ENCODE data around the gene PNMA1. TPM values are rescaled to one million over a fixed set of nuclear protein-coding genes. Genes with fewer than 3 reads are reported as not detected.

PNMA1 gene
- total and polyA plus RNA-seq, 9 of the 15 experiments (the other 6 are each of a cell fraction or from before 2014, with no cell fraction given) = 1.7 to 26.4 (median 8.7) TPM

GRCh38 chr14:73755434-73756014, 41.3 kb upstream of the PNMA1 start (continued):
- TF ChIP-seq, protein P1, sequence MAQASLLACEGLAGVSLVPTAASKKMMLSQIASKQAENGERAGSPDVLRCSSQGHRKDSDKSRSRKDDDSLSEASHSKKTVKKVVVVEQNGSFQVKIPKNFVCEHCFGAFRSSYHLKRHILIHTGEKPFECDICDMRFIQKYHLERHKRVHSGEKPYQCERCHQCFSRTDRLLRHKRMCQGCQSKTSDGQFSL (CRISPR knock-in tag; IDR thresholded peaks at IDR 0.05) = no peak
- TF ChIP-seq, protein P1 (tag; IDR thresholded peaks at IDR 0.05) = no peak
- TF ChIP-seq HDAC6 (IDR thresholded peaks at IDR 0.05; ENCODE audit: low read depth, low read length) = no peak
- 0 out of 2 replicates have a peak, but pooled peaks have one; percentile 35 for TF ChIP-seq L3MBTL2 (IDR thresholded peaks at IDR 0.05)
- peak; percentile 37; the same call in 1 of the 2 replicates for TF ChIP-seq POLR2A (conservative IDR thresholded peaks at IDR 0.05)
- TF ChIP-seq, protein P2, sequence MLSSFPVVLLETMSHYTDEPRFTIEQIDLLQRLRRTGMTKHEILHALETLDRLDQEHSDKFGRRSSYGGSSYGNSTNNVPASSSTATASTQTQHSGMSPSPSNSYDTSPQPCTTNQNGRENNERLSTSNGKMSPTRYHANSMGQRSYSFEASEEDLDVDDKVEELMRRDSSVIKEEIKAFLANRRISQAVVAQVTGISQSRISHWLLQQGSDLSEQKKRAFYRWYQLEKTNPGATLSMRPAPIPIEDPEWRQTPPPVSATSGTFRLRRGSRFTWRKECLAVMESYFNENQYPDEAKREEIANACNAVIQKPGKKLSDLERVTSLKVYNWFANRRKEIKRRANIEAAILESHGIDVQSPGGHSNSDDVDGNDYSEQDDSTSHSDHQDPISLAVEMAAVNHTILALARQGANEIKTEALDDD (IDR thresholded peaks at IDR 0.05) = no peak
- TF ChIP-seq, protein P3, sequence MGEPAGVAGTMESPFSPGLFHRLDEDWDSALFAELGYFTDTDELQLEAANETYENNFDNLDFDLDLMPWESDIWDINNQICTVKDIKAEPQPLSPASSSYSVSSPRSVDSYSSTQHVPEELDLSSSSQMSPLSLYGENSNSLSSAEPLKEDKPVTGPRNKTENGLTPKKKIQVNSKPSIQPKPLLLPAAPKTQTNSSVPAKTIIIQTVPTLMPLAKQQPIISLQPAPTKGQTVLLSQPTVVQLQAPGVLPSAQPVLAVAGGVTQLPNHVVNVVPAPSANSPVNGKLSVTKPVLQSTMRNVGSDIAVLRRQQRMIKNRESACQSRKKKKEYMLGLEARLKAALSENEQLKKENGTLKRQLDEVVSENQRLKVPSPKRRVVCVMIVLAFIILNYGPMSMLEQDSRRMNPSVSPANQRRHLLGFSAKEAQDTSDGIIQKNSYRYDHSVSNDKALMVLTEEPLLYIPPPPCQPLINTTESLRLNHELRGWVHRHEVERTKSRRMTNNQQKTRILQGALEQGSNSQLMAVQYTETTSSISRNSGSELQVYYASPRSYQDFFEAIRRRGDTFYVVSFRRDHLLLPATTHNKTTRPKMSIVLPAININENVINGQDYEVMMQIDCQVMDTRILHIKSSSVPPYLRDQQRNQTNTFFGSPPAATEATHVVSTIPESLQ (CRISPR knock-in tag; IDR thresholded peaks at IDR 0.05) = 0 out of 2 replicates have a peak, but pooled peaks have one; percentile 58
- TF ChIP-seq ARID1B (IDR thresholded peaks at IDR 0.05) = 0 out of 2 replicates have a peak, but pooled peaks have one; percentile 7
- TF ChIP-seq, protein P4, sequence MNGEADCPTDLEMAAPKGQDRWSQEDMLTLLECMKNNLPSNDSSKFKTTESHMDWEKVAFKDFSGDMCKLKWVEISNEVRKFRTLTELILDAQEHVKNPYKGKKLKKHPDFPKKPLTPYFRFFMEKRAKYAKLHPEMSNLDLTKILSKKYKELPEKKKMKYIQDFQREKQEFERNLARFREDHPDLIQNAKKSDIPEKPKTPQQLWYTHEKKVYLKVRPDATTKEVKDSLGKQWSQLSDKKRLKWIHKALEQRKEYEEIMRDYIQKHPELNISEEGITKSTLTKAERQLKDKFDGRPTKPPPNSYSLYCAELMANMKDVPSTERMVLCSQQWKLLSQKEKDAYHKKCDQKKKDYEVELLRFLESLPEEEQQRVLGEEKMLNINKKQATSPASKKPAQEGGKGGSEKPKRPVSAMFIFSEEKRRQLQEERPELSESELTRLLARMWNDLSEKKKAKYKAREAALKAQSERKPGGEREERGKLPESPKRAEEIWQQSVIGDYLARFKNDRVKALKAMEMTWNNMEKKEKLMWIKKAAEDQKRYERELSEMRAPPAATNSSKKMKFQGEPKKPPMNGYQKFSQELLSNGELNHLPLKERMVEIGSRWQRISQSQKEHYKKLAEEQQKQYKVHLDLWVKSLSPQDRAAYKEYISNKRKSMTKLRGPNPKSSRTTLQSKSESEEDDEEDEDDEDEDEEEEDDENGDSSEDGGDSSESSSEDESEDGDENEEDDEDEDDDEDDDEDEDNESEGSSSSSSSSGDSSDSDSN (IDR thresholded peaks at IDR 0.05; ENCODE audit: borderline replicate concordance in 1 of 2, low read depth in 2 of 2, low read length in 2 of 2) = 0 out of 4 replicates have a peak, but pooled peaks of 1 of the 2 experiments have one; percentile 54
- TF ChIP-seq SMAD3 (CRISPR knock-in tag; conservative IDR thresholded peaks at IDR 0.05) = no peak
- no peak for TF ChIP-seq BCOR (IDR thresholded peaks at IDR 0.05)
- no peak for TF ChIP-seq ZBTB8A (IDR thresholded peaks at IDR 0.05; ENCODE audit: partially characterized antibody)
